ENCODE measurements around the gene RNLS.

GRCh38 chr10:88253622-88254021, 329.5 kb downstream of the RNLS start:
- no peak for TF ChIP-seq CTCF (IDR thresholded peaks at IDR 0.05)
- TF ChIP-seq POLR2A (IDR thresholded peaks at IDR 0.05): no peak

Measured in tibial nerve (tissue), 3 donors.